ENCODE results near the gene PTTG1. TPM values are rescaled to one million over a fixed set of nuclear protein-coding genes. Genes with fewer than 3 reads are reported as not detected.

Gene PTTG1
- total and polyA plus RNA-seq, 2 experiments from 2014 or later, result 394 to 620 TPM

GRCh38 chr5:160378330-160378729 is 43.3 kb upstream of the PTTG1 start:
- H3K9me2 ChIP-seq (ENCODE audit: insufficient read depth), result no peaks in the 10 kb centered on the region
- Mint-ChIP-seq H3K9me3 (no peaks in the 10 kb centered on the region), H3K27me3 (ENCODE audit: insufficient read depth, low read depth, poor library complexity) (no peaks in the 10 kb centered on the region), H3K36me3 (ENCODE audit: low read depth) (no peaks in the 10 kb centered on the region), H3K4me1 (peaks cover 11% of the 10 kb centered on the region; the same call in 2 of the 3 replicates), H3K4me3 (no peak overlapping the region), H3K27ac (no peak overlapping the region)
- H3F3A ChIP-seq (replicated peaks; ENCODE audit: low read depth), result no peaks in the 10 kb centered on the region
- peaks cover 3% of the 10 kb centered on the region; the same call in 1 of the 2 replicates for H3K4me1 ChIP-seq (ENCODE audit: insufficient read depth)
- no peaks in the 10 kb centered on the region for H3K79me2 ChIP-seq (replicated peaks; ENCODE audit: insufficient read depth)
- H3K4me3 ChIP-seq, result no peak overlapping the region
- DNase-seq (ENCODE audit: low spot score) (no peak), ATAC-seq (no peak)
- TF ChIP-seq EZH2 (IDR thresholded peaks at IDR 0.05; ENCODE audit: low read depth, unreplicated experiment), result no peak
- TF ChIP-seq, protein P1, sequence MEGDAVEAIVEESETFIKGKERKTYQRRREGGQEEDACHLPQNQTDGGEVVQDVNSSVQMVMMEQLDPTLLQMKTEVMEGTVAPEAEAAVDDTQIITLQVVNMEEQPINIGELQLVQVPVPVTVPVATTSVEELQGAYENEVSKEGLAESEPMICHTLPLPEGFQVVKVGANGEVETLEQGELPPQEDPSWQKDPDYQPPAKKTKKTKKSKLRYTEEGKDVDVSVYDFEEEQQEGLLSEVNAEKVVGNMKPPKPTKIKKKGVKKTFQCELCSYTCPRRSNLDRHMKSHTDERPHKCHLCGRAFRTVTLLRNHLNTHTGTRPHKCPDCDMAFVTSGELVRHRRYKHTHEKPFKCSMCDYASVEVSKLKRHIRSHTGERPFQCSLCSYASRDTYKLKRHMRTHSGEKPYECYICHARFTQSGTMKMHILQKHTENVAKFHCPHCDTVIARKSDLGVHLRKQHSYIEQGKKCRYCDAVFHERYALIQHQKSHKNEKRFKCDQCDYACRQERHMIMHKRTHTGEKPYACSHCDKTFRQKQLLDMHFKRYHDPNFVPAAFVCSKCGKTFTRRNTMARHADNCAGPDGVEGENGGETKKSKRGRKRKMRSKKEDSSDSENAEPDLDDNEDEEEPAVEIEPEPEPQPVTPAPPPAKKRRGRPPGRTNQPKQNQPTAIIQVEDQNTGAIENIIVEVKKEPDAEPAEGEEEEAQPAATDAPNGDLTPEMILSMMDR (conservative IDR thresholded peaks at IDR 0.05; ENCODE audit: low read depth in 2 of 2), result no peak
- H3K36me3 ChIP-seq (ENCODE audit: insufficient read depth), result no peaks in the 10 kb centered on the region
- H3K27me3 ChIP-seq (ENCODE audit: insufficient read depth), result no peaks in the 10 kb centered on the region
- no peak overlapping the region for H3K4me2 ChIP-seq
- no peaks in the 10 kb centered on the region for H4K20me1 ChIP-seq (replicated peaks; ENCODE audit: insufficient read depth)
- no peak overlapping the region for H2AFZ ChIP-seq
- H3K27ac ChIP-seq (ENCODE audit: low read depth), result no peak overlapping the region

- Histone ChIP-seq H4K20me1 (replicated peaks; ENCODE audit: insufficient read depth) (no peaks in the 10 kb centered on the region), H3F3A (replicated peaks; ENCODE audit: low read depth) (no peaks in the 10 kb centered on the region)
- H3K4me1 Mint-ChIP-seq, result peaks cover 11% of the 10 kb centered on the region; the same call in 2 of the 3 replicates
- TF ChIP-seq NANOG (IDR thresholded peaks at IDR 0.05; ENCODE audit: borderline replicate concordance), result no peak
- no peak for TF ChIP-seq CREB1 (CRISPR knock-in tag; IDR thresholded peaks at IDR 0.05; ENCODE audit: low read depth)
- TF ChIP-seq ETS1 (IDR thresholded peaks at IDR 0.05), result no peak
- no peak for TF ChIP-seq STAT1 (IDR thresholded peaks at IDR 0.05; ENCODE audit: unreplicated experiment)
- TF ChIP-seq POLR2AphosphoS5 (IDR thresholded peaks at IDR 0.05; ENCODE audit: low read depth), result no peak
- no peak for TF ChIP-seq EZH2 (IDR thresholded peaks at IDR 0.05; ENCODE audit: low read depth, unreplicated experiment)
- no peak for TF ChIP-seq JUNB (IDR thresholded peaks at IDR 0.05; ENCODE audit: unreplicated experiment)
- TF ChIP-seq REST (IDR thresholded peaks at IDR 0.05; ENCODE audit: unreplicated experiment), result no peak
- no peak for TF ChIP-seq ZNF114 (CRISPR knock-in tag; IDR thresholded peaks at IDR 0.05)
- TF ChIP-seq ZNF331 (CRISPR knock-in tag; IDR thresholded peaks at IDR 0.05; ENCODE audit: low read depth), result no peak
- no peak for TF ChIP-seq EZH2phosphoT487 (IDR thresholded peaks at IDR 0.05; ENCODE audit: unreplicated experiment)
- TF ChIP-seq, protein P1 (conservative IDR thresholded peaks at IDR 0.05; ENCODE audit: low read depth in 2 of 2), result no peak
Observed at GRCh38 chr5:160379511-160379910, 42.1 kb upstream of the PTTG1 start.

More at GRCh38 chr5:160379511-160379910, 42.1 kb upstream of the PTTG1 start:
- H3K27me3 Mint-ChIP-seq (ENCODE audit: insufficient read depth, low read depth, poor library complexity), result no peaks in the 10 kb centered on the region
- no peaks in the 10 kb centered on the region for H3K36me3 Mint-ChIP-seq (ENCODE audit: low read depth)
- no peak overlapping the region for H3K4me3 ChIP-seq
- H3K79me2 ChIP-seq (replicated peaks; ENCODE audit: insufficient read depth), result no peaks in the 10 kb centered on the region
- H2AFZ ChIP-seq, result no peak overlapping the region
- no peak overlapping the region for H3K27ac Mint-ChIP-seq
- H3K27me3 ChIP-seq (ENCODE audit: insufficient read depth), result no peaks in the 10 kb centered on the region
- H3K36me3 ChIP-seq (ENCODE audit: insufficient read depth), result no peaks in the 10 kb centered on the region
- H3K9me3 Mint-ChIP-seq, result no peaks in the 10 kb centered on the region
- DNase-seq (ENCODE audit: low spot score), result no peak
- ATAC-seq, result no peak
- H3K4me1 ChIP-seq (ENCODE audit: insufficient read depth), result peaks cover 3% of the 10 kb centered on the region; the same call in 1 of the 2 replicates
- H3K9me2 ChIP-seq (ENCODE audit: insufficient read depth), result no peaks in the 10 kb centered on the region
- no peak overlapping the region for H3K4me3 Mint-ChIP-seq
- H3K27ac ChIP-seq (ENCODE audit: low read depth), result no peak overlapping the region
- H3K4me2 ChIP-seq, result 0 out of 2 replicates have a peak overlapping the region, but pooled peaks have one; percentile 15
